HEK293T (cell line): ENCODE measurements around the gene CAPZA2.

Experiments used
- ELF4 ChIP-seq: fragments of 450-650 bp; IDR thresholded peaks from 2 replicates; pipeline ENCODE4 v1.6.1; 2017; ENCODE audit warnings: antibody characterized with exemption
- FOXK2 ChIP-seq: fragments of 450-650 bp; IDR thresholded peaks from 2 replicates; pipeline ENCODE4 v1.6.1; 2016; ENCODE audit warnings: mild to moderate bottlenecking
- ZNF384 ChIP-seq: fragments of 450-650 bp; IDR thresholded peaks from 2 replicates; pipeline ENCODE4 v1.6.1; 2016

DNA sequence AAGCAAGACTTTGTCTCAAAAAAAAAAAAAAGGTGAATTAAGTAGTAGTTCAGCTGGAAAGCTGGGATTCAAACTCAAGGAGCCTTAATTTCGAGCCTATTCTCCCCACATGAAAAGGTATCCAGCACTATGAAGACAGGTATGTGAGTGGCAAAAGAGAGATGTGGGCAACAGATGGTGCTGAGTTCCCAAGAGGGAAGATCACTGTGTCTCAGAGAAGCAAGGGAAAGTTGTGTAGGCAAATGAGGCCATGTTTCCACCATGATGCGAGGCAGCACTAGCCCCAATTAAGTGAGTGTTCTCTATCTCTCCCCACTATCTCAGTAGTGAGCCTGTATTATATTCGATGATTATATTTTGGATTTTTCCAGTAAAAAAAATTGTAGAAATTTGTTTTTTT is 71.1 kb downstream of the CAPZA2 start:
- no peak for TF ChIP-seq ZNF384
- no peak for TF ChIP-seq ELF4
- no peak for TF ChIP-seq FOXK2
